Measurements from ENCODE around the gene L2HGDH.
A peak's percentile ranks its signal among the peaks of the same experiment; 100 is the strongest.

L2HGDH gene

DNA sequence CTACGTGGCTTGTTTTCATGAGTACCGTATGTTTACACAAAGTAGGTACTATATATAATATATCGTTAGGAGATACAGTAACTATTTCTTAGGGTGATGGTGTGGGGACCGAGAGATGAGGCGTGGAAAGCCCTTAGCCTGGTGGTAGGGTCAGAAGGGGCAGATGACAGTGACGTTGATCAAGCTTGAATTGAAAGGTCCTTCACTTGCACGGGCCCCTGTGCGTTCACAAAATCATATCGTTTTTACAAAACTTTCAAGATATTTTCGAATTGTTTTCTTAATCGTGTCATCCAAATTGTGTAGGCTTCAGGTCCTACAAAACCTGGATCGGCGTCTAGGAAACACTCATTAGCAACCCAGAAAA, 79.8 kb downstream of the L2HGDH start:
- Histone ChIP-seq H3K27me3 (ENCODE audit: insufficient read depth, low read length) (no peaks in the 10 kb centered on the region), H3K9me3 (ENCODE audit: low read length) (no peaks in the 10 kb centered on the region), H3K79me2 (ENCODE audit: insufficient read depth, low read length) (peaks cover 30% of the 10 kb centered on the region), H3K9me2 (ENCODE audit: low read depth, low read length) (no peaks in the 10 kb centered on the region), H3K36me3 (ENCODE audit: insufficient read depth, low read length) (peaks cover 5% of the 10 kb centered on the region; the same call in 1 of the 2 replicates), H3K4me3 (ENCODE audit: low read depth, low read length, poor library complexity, severe bottlenecking) (peak overlapping the region; percentile 97), H3K4me2 (ENCODE audit: low read length) (peak overlapping the region; percentile 75), H2AFZ (ENCODE audit: low read length) (peak overlapping the region; percentile 71; the same call in 1 of the 2 replicates), H4K20me1 (ENCODE audit: insufficient read depth, low read length) (no peaks in the 10 kb centered on the region), H3K9ac (ENCODE audit: low read length) (peak overlapping the region; percentile 67), H3K4me1 (ENCODE audit: insufficient read depth, low read length, severe bottlenecking) (peaks cover 27% of the 10 kb centered on the region), H3F3A (ENCODE audit: insufficient read depth, low read length) (no peaks in the 10 kb centered on the region; the same call in 1 of the 2 replicates), H3K27ac (ENCODE audit: low read depth, low read length, poor library complexity, severe bottlenecking) (peak overlapping the region; percentile 59)
- no peak for TF ChIP-seq EZH2 (IDR thresholded peaks at IDR 0.05; ENCODE audit: borderline replicate concordance, low read length)

DNA sequence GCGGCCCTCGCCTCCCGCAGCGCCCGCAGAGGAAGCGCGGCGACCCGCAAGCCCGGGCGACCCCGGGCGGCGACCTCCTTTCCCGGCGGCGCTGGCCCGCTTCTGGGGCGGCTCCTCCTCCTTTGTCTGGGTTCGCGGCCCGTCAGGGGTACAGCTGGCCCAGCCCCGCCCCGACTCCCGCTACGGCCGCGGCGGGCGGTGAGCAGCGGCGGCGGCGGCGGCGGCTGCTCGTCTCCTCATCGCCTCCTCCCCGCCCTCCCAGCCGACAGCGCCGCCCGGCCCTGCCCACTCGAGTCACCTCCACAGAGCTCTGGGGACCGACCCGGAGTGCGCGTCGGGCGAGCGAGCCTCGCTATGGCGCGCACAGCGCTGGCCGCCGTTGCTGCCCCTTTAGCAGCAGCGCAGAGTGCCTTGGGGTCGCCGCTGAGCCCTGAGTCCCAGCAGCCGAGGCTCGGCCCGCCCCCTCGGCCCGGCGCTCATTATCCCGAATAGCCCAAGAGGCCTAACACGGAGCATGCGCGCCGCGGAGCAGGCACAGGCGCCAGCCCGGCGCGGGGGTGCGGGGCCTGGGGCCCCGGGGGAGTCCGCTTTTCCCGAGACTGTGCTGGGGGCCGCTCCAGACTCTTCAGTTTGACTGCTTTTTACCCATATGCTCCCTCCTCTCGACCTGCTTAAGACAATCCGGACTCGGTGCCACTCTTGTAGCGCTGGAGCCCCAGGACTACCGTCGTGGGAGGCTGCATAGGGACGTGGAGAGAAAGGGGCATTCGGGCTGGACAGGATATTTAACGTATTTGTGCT, 80.4 kb downstream of the L2HGDH start, which contains the start of gene SOS2:
Gene SOS2, minus strand, starts transcription at position 104 of the 801 bp plus-strand sequence. CDS start 295 bp downstream, outside the sequence.
- H3K4me1 ChIP-seq (ENCODE audit: insufficient read depth, low read length, severe bottlenecking) = peaks cover 26% of the 10 kb centered on the region
- peak within 1 kb of the TSS; percentile 75 for H3K4me2 ChIP-seq (ENCODE audit: low read length)
- TF ChIP-seq EZH2 (IDR thresholded peaks at IDR 0.05; ENCODE audit: borderline replicate concordance, low read length) = no peak
- TF ChIP-seq, protein P1, sequence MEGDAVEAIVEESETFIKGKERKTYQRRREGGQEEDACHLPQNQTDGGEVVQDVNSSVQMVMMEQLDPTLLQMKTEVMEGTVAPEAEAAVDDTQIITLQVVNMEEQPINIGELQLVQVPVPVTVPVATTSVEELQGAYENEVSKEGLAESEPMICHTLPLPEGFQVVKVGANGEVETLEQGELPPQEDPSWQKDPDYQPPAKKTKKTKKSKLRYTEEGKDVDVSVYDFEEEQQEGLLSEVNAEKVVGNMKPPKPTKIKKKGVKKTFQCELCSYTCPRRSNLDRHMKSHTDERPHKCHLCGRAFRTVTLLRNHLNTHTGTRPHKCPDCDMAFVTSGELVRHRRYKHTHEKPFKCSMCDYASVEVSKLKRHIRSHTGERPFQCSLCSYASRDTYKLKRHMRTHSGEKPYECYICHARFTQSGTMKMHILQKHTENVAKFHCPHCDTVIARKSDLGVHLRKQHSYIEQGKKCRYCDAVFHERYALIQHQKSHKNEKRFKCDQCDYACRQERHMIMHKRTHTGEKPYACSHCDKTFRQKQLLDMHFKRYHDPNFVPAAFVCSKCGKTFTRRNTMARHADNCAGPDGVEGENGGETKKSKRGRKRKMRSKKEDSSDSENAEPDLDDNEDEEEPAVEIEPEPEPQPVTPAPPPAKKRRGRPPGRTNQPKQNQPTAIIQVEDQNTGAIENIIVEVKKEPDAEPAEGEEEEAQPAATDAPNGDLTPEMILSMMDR (IDR thresholded peaks at IDR 0.05; ENCODE audit: low read length) = no peak
- peak within 1 kb of the TSS; percentile 78 for H3K27ac ChIP-seq (ENCODE audit: low read depth, low read length, poor library complexity, severe bottlenecking)
- H3K36me3 ChIP-seq (ENCODE audit: insufficient read depth, low read length) = peaks cover 5% of the 10 kb centered on the region; the same call in 1 of the 2 replicates
- H2AFZ ChIP-seq (ENCODE audit: low read length) = peak within 1 kb of the TSS; percentile 71
- H3K9me3 ChIP-seq (ENCODE audit: low read length) = no peaks in the 10 kb centered on the region
- H4K20me1 ChIP-seq (ENCODE audit: insufficient read depth, low read length) = no peaks in the 10 kb centered on the region
- no peaks in the 10 kb centered on the region for H3K9me2 ChIP-seq (ENCODE audit: low read depth, low read length)
- H3K79me2 ChIP-seq (ENCODE audit: insufficient read depth, low read length) = peaks cover 36% of the 10 kb centered on the region
- H3F3A ChIP-seq (ENCODE audit: insufficient read depth, low read length) = no peaks in the 10 kb centered on the region; the same call in 1 of the 2 replicates
- H3K4me3 ChIP-seq (ENCODE audit: low read depth, low read length, poor library complexity, severe bottlenecking) = peak within 1 kb of the TSS; percentile 97
- H3K9ac ChIP-seq (ENCODE audit: low read length) = peak within 1 kb of the TSS; percentile 93
- no peaks in the 10 kb centered on the region for H3K27me3 ChIP-seq (ENCODE audit: insufficient read depth, low read length)

DNA sequence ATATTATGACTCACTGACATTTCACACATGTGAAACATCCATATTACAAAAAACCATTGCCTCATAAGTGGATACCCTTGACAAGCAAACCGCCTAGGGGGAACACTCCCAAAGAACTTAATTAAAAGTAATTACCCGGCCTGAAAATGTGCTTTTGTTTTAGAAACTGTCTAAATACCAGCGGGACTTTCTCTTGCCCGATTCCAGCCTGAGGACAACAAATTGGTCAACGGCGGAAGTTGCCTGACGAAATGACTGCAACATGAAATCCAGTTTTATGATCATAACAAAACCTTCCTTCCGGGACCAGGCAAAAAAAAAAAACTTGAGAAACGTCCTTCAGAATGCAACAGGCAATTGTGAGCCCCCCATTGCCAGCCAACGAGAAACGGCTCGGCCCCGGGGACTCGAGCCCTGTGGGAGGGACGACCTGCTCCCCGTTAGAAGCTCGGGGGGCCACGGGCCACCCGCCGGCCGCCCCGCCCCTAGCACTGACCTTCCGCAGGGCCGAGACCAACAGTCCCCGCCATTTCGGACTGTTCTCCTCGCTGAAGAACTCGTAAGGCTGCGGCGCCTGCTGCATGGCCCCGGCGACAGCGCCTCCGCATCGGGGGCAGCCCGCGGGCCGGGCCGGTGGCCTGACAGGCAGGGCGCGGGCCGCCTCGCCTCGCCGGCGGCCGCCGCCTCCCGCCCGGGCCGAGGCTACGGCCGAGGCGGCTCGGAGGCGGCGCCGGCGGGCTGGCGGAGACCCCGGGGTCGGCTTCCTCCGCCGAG, 81.1 kb downstream of the L2HGDH start:
- Histone ChIP-seq H3K27me3 (ENCODE audit: insufficient read depth, low read length) (no peaks in the 10 kb centered on the region), H4K20me1 (ENCODE audit: insufficient read depth, low read length) (no peaks in the 10 kb centered on the region), H3K36me3 (ENCODE audit: insufficient read depth, low read length) (peaks cover 5% of the 10 kb centered on the region; the same call in 1 of the 2 replicates), H3F3A (ENCODE audit: insufficient read depth, low read length) (no peaks in the 10 kb centered on the region; the same call in 1 of the 2 replicates), H3K4me1 (ENCODE audit: insufficient read depth, low read length, severe bottlenecking) (peaks cover 34% of the 10 kb centered on the region), H3K4me2 (ENCODE audit: low read length) (peak overlapping the region; percentile 71), H3K79me2 (ENCODE audit: insufficient read depth, low read length) (peaks cover 44% of the 10 kb centered on the region), H3K9ac (ENCODE audit: low read length) (peak overlapping the region; percentile 93), H3K9me2 (ENCODE audit: low read depth, low read length) (no peaks in the 10 kb centered on the region), H2AFZ (ENCODE audit: low read length) (peak overlapping the region; percentile 3; the same call in 1 of the 2 replicates), H3K27ac (ENCODE audit: low read depth, low read length, poor library complexity, severe bottlenecking) (peak overlapping the region; percentile 78), H3K4me3 (ENCODE audit: low read depth, low read length, poor library complexity, severe bottlenecking) (peak overlapping the region; percentile 97), H3K9me3 (ENCODE audit: low read length) (no peaks in the 10 kb centered on the region)
- TF ChIP-seq, protein P1 (IDR thresholded peaks at IDR 0.05; ENCODE audit: low read length) = no peak
- TF ChIP-seq EZH2 (IDR thresholded peaks at IDR 0.05; ENCODE audit: borderline replicate concordance, low read length) = no peak

Measured in OCI-LY1 (cell line).